ENCODE measurements around the gene COL5A1. TPM values are rescaled to one million over a fixed set of nuclear protein-coding genes. Genes with fewer than 3 reads are reported as not detected.

The COL5A1 gene
- total and polyA plus RNA-seq, 2 experiments from 2014 or later, result 2.5 to 13.1 TPM

DNA sequence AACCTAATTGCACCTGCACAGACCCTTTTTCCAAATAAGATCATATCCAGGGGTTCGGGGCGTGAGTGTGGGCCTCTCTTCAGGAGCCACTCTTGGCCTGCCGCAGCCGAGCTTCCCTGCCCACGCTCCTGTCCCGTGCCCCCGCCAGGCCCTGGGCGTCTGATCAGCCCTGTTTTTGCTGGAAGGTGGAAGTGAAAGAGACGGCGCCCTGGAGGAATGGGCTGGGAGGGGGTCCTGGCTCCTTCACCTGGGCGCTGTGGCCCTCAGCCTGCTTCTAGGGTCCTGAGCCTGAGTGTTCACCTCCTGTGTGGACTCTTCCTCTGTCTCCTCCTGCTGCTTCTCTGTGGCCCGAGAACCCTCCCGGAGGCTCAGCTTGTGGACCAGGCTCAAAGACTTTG is 11.2 kb upstream of the COL5A1 start:
- Histone ChIP-seq H3K9me2 (ENCODE audit: insufficient read depth) (no peaks in the 10 kb centered on the region), H3K79me2 (replicated peaks; ENCODE audit: insufficient read depth) (no peaks in the 10 kb centered on the region), H3K36me3 (ENCODE audit: insufficient read depth) (no peaks in the 10 kb centered on the region), H2AFZ (no peak overlapping the region), H3F3A (replicated peaks; ENCODE audit: low read depth) (no peaks in the 10 kb centered on the region), H3K27ac (ENCODE audit: low read depth) (no peak overlapping the region), H4K20me1 (replicated peaks; ENCODE audit: insufficient read depth) (no peaks in the 10 kb centered on the region), H3K4me1 (ENCODE audit: insufficient read depth) (no peaks in the 10 kb centered on the region), H3K27me3 (ENCODE audit: insufficient read depth) (no peaks in the 10 kb centered on the region), H3K4me3 (no peak overlapping the region), H3K4me2 (no peak overlapping the region)
- no peak for ATAC-seq
- Mint-ChIP-seq H3K4me3 (no peak overlapping the region), H3K27ac (no peak overlapping the region), H3K9me3 (no peaks in the 10 kb centered on the region), H3K36me3 (ENCODE audit: low read depth) (no peaks in the 10 kb centered on the region; the same call in 2 of the 3 replicates), H3K27me3 (ENCODE audit: insufficient read depth, low read depth, poor library complexity) (peaks cover 14% of the 10 kb centered on the region), H3K4me1 (peaks cover 21% of the 10 kb centered on the region)
- no peak for DNase-seq (ENCODE audit: low spot score)
- no peak for TF ChIP-seq CREB1 (CRISPR knock-in tag; IDR thresholded peaks at IDR 0.05; ENCODE audit: low read depth)
- no peak for TF ChIP-seq STAT1 (IDR thresholded peaks at IDR 0.05; ENCODE audit: unreplicated experiment)
- TF ChIP-seq EZH2phosphoT487 (IDR thresholded peaks at IDR 0.05; ENCODE audit: unreplicated experiment), result no peak
- no peak for TF ChIP-seq ZNF114 (CRISPR knock-in tag; IDR thresholded peaks at IDR 0.05)
- TF ChIP-seq NANOG (IDR thresholded peaks at IDR 0.05; ENCODE audit: borderline replicate concordance), result no peak
- TF ChIP-seq, protein P1, sequence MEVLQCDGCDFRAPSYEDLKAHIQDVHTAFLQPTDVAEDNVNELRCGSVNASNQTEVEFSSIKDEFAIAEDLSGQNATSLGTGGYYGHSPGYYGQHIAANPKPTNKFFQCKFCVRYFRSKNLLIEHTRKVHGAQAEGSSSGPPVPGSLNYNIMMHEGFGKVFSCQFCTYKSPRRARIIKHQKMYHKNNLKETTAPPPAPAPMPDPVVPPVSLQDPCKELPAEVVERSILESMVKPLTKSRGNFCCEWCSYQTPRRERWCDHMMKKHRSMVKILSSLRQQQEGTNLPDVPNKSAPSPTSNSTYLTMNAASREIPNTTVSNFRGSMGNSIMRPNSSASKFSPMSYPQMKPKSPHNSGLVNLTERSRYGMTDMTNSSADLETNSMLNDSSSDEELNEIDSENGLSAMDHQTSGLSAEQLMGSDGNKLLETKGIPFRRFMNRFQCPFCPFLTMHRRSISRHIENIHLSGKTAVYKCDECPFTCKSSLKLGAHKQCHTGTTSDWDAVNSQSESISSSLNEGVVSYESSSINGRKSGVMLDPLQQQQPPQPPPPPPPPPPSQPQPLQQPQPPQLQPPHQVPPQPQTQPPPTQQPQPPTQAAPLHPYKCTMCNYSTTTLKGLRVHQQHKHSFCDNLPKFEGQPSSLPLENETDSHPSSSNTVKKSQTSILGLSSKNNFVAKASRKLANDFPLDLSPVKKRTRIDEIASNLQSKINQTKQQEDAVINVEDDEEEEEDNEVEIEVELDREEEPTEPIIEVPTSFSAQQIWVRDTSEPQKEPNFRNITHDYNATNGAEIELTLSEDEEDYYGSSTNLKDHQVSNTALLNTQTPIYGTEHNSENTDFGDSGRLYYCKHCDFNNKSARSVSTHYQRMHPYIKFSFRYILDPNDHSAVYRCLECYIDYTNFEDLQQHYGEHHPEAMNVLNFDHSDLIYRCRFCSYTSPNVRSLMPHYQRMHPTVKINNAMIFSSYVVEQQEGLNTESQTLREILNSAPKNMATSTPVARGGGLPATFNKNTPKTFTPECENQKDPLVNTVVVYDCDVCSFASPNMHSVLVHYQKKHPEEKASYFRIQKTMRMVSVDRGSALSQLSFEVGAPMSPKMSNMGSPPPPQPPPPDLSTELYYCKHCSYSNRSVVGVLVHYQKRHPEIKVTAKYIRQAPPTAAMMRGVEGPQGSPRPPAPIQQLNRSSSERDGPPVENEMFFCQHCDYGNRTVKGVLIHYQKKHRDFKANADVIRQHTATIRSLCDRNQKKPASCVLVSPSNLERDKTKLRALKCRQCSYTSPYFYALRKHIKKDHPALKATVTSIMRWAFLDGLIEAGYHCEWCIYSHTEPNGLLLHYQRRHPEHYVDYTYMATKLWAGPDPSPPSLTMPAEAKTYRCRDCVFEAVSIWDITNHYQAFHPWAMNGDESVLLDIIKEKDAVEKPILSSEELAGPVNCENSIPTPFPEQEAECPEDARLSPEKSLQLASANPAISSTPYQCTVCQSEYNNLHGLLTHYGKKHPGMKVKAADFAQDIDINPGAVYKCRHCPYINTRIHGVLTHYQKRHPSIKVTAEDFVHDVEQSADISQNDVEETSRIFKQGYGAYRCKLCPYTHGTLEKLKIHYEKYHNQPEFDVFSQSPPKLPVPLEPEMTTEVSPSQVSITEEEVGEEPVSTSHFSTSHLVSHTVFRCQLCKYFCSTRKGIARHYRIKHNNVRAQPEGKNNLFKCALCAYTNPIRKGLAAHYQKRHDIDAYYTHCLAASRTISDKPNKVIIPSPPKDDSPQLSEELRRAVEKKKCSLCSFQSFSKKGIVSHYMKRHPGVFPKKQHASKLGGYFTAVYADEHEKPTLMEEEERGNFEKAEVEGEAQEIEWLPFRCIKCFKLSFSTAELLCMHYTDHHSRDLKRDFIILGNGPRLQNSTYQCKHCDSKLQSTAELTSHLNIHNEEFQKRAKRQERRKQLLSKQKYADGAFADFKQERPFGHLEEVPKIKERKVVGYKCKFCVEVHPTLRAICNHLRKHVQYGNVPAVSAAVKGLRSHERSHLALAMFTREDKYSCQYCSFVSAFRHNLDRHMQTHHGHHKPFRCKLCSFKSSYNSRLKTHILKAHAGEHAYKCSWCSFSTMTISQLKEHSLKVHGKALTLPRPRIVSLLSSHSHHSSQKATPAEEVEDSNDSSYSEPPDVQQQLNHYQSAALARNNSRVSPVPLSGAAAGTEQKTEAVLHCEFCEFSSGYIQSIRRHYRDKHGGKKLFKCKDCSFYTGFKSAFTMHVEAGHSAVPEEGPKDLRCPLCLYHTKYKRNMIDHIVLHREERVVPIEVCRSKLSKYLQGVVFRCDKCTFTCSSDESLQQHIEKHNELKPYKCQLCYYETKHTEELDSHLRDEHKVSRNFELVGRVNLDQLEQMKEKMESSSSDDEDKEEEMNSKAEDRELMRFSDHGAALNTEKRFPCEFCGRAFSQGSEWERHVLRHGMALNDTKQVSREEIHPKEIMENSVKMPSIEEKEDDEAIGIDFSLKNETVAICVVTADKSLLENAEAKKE (CRISPR knock-in tag; IDR thresholded peaks at IDR 0.05), result no peak
- TF ChIP-seq EZH2 (IDR thresholded peaks at IDR 0.05; ENCODE audit: low read depth, unreplicated experiment), result no peak
- TF ChIP-seq, protein P2, sequence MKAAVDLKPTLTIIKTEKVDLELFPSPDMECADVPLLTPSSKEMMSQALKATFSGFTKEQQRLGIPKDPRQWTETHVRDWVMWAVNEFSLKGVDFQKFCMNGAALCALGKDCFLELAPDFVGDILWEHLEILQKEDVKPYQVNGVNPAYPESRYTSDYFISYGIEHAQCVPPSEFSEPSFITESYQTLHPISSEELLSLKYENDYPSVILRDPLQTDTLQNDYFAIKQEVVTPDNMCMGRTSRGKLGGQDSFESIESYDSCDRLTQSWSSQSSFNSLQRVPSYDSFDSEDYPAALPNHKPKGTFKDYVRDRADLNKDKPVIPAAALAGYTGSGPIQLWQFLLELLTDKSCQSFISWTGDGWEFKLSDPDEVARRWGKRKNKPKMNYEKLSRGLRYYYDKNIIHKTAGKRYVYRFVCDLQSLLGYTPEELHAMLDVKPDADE (IDR thresholded peaks at IDR 0.05), result no peak
- no peak for TF ChIP-seq CTCF (conservative IDR thresholded peaks at IDR 0.05; ENCODE audit: low read depth in 2 of 2)
- no peak for TF ChIP-seq ZNF331 (CRISPR knock-in tag; IDR thresholded peaks at IDR 0.05; ENCODE audit: low read depth)
- no peak for TF ChIP-seq JUNB (IDR thresholded peaks at IDR 0.05; ENCODE audit: unreplicated experiment)
- TF ChIP-seq POLR2AphosphoS5 (IDR thresholded peaks at IDR 0.05; ENCODE audit: low read depth), result no peak
- TF ChIP-seq, protein P3, sequence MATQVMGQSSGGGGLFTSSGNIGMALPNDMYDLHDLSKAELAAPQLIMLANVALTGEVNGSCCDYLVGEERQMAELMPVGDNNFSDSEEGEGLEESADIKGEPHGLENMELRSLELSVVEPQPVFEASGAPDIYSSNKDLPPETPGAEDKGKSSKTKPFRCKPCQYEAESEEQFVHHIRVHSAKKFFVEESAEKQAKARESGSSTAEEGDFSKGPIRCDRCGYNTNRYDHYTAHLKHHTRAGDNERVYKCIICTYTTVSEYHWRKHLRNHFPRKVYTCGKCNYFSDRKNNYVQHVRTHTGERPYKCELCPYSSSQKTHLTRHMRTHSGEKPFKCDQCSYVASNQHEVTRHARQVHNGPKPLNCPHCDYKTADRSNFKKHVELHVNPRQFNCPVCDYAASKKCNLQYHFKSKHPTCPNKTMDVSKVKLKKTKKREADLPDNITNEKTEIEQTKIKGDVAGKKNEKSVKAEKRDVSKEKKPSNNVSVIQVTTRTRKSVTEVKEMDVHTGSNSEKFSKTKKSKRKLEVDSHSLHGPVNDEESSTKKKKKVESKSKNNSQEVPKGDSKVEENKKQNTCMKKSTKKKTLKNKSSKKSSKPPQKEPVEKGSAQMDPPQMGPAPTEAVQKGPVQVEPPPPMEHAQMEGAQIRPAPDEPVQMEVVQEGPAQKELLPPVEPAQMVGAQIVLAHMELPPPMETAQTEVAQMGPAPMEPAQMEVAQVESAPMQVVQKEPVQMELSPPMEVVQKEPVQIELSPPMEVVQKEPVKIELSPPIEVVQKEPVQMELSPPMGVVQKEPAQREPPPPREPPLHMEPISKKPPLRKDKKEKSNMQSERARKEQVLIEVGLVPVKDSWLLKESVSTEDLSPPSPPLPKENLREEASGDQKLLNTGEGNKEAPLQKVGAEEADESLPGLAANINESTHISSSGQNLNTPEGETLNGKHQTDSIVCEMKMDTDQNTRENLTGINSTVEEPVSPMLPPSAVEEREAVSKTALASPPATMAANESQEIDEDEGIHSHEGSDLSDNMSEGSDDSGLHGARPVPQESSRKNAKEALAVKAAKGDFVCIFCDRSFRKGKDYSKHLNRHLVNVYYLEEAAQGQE (IDR thresholded peaks at IDR 0.05; ENCODE audit: unreplicated experiment), result no peak

Measured in GM23338 (cell line).